VCaP (cell line): ENCODE measurements around the gene LUZP2.

Source experiments
- H3K27ac ChIP-seq: fragments of 450-650 bp; 2 replicates; pipeline ENCODE4 v1.5.1; 2017
- TF ChIP-seq, protein P1 (sequence below): fragments of 450-650 bp; conservative IDR thresholded peaks from 2 replicates; pipeline ENCODE4 v1.5.1; 2017; ENCODE audit warnings: mild to moderate bottlenecking, moderate library complexity

The LUZP2 gene

GRCh38 chr11:25048632-25049031 is 551.8 kb downstream of the LUZP2 start:
- TF ChIP-seq, protein P1, sequence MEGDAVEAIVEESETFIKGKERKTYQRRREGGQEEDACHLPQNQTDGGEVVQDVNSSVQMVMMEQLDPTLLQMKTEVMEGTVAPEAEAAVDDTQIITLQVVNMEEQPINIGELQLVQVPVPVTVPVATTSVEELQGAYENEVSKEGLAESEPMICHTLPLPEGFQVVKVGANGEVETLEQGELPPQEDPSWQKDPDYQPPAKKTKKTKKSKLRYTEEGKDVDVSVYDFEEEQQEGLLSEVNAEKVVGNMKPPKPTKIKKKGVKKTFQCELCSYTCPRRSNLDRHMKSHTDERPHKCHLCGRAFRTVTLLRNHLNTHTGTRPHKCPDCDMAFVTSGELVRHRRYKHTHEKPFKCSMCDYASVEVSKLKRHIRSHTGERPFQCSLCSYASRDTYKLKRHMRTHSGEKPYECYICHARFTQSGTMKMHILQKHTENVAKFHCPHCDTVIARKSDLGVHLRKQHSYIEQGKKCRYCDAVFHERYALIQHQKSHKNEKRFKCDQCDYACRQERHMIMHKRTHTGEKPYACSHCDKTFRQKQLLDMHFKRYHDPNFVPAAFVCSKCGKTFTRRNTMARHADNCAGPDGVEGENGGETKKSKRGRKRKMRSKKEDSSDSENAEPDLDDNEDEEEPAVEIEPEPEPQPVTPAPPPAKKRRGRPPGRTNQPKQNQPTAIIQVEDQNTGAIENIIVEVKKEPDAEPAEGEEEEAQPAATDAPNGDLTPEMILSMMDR: no peak
- no peak overlapping the region for H3K27ac ChIP-seq

- TF ChIP-seq, protein P1: no peak
- no peak overlapping the region for H3K27ac ChIP-seq
Measured at GRCh38 chr11:25052844-25053243, 556.0 kb downstream of the LUZP2 start.

DNA sequence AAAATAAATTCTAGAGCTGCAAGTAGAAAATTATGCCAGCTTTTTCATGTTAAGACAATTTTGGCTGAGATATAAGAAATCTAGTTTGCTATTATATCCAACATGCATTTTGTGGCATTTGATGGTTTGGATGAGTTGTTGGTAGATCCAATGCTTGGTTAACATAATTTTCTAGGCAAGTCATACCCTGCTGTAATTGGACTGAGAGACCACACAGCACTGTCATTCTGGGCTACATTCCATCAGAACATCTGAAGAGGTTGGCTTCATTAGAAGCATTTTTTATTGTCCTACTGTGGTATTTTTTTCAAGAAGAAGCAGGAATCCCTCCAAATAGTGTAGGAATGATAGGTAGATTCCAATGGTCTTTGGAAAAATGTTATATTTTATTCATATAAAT is 561.0 kb downstream of the LUZP2 start:
- H3K27ac ChIP-seq: no peak overlapping the region
- TF ChIP-seq, protein P1: no peak

DNA sequence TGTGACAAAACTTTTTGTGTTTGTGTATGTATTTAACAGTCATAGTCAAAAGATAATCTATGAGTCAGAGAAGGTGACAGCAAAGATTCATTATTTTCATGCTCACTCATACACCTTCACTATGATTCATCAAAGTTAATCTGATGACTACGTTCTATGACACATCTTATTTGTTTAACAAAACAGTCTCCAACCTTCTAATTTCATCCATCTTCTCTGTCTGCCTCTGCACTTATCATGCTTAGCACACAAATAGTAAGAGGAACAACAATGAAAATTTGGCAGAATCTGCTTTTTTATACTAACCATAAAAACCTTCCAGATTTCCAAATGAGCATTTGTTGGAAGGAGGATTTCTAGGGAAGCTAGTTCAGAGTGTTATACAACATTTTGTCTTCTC is 568.9 kb downstream of the LUZP2 start:
- no peak overlapping the region for H3K27ac ChIP-seq
- TF ChIP-seq, protein P1: no peak

GRCh38 chr11:25066706-25067105 is 569.9 kb downstream of the LUZP2 start:
- no peak overlapping the region for H3K27ac ChIP-seq
- TF ChIP-seq, protein P1: no peak

DNA sequence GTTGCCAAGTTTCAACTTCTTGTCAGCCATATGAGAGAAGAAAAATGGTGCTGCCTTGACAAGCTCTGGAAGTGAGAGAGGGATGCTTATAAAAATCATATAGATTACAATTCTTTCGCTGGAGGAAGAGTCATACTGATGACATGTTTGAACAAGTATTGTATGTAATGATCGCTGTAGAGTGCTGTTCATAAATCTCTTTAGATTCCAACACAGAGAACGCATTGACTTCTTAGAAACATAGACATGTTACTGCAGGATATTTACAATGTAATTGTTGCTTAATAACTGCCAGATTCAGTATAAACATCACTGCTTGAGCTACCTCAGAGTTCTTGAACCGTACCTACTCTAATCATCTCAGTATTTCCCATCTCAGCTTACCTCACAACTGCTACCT is 571.6 kb downstream of the LUZP2 start:
- H3K27ac ChIP-seq: no peak overlapping the region
- TF ChIP-seq, protein P1: no peak

DNA sequence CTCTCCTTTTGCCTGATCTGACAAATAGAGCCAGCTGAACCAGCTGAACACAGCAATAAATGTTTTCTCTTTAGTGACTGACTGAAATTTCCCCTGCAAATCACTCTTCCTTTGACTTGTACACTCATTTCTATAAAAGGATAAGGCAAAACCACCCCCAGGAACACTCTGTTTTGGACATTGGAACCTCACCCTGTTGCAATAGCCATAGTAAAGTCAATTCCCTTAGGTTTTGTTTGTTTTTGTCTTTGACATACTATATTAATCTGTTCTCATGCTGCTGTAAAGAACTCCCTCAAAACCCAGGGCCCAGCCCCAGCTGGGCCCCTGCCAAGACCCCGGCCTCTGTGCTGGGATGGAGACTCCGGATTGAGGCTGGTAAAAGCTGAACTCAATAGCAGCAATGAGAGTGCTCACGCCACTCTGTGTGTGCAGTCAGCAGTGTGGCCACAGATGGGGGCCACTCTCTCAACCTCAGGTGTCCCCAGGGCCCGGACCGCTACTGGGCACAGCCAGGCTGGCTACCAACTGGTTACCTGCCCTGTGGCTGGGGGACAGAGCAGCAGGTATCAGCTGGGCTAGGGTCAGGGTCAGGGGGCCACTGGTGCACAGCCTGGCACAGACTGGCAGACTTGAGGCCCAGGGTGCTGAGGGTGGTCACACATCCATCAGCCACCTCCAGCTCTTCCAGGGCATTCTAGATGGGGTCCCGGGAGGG is 597.4 kb downstream of the LUZP2 start:
- TF ChIP-seq, protein P1: no peak
- H3K27ac ChIP-seq: no peak overlapping the region
